ENCODE results near the gene TRIP13.
"Not testable (repeated sequence)": the region's sequence is repeated elsewhere in the genome, so short reads cannot be mapped to it uniquely, and the experiment has no call there.

DNA sequence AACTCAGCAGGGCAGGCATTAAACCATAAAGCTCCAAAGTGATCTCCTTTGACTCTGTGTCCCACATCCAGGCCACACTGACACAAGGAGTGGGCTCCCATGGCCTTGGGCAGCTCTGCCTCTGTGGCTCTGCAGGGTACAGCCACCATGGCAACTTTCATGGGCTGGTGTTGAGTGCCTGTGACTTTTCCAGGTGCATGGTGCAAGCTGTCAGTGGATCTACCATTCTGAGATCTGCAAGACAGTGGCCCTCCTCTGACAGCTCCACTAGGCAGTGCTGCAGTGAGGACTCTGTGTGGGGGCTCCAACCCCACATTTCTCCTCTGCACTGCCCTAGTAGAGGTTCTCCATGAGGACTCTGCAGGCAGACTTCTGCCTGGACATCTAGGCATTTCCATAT is 41.3 kb downstream of the TRIP13 start:
- TF ChIP-seq, protein P1, sequence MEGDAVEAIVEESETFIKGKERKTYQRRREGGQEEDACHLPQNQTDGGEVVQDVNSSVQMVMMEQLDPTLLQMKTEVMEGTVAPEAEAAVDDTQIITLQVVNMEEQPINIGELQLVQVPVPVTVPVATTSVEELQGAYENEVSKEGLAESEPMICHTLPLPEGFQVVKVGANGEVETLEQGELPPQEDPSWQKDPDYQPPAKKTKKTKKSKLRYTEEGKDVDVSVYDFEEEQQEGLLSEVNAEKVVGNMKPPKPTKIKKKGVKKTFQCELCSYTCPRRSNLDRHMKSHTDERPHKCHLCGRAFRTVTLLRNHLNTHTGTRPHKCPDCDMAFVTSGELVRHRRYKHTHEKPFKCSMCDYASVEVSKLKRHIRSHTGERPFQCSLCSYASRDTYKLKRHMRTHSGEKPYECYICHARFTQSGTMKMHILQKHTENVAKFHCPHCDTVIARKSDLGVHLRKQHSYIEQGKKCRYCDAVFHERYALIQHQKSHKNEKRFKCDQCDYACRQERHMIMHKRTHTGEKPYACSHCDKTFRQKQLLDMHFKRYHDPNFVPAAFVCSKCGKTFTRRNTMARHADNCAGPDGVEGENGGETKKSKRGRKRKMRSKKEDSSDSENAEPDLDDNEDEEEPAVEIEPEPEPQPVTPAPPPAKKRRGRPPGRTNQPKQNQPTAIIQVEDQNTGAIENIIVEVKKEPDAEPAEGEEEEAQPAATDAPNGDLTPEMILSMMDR (IDR thresholded peaks at IDR 0.05; ENCODE audit: low read depth, low read length): not testable (repeated sequence)
- not testable (repeated sequence) for TF ChIP-seq EZH2phosphoT487 (IDR thresholded peaks at IDR 0.05; ENCODE audit: low read depth)
